ENCODE results near the gene ZNF44.

The ZNF44 gene

DNA sequence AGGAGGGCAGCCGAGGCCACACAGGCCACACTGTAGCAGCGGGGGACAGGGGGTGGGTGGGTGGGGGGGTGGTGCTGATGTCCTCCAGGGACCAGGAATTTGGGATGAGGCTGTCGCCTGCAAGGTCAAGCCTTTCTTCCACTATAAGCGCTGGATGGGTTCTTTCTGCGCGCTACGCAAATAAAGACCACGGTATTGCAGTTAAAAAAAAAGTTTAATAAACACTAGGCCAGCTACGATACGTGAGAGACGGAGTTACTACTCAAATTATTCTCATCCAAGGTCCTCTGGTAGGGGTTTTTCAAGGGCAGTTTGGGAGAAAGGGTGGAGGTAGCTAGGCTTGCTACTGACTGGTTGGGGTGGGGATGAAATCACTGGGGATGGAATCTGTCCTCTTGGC is 508 bp upstream of the ZNF44 start:
- TF ChIP-seq PRDM2 (tag by site-specific recombination; IDR thresholded peaks at IDR 0.05; ENCODE audit: borderline replicate concordance) (no peak), SCRT2 (tag by site-specific recombination; IDR thresholded peaks at IDR 0.05) (0 out of 2 replicates have a peak, but pooled peaks have one; percentile 0)
- POLR2A ChIA-PET: interaction anchor here (1.0 to 1.4 kb wide), 4 partner anchors 38 to 200 kb away, joined by 3 to 7 read pairs (median 4); partner anchors contain the start of genes ZNF443, ZNF563 and ZNF799
- H3K27ac ChIP-seq (ENCODE audit: extremely low read depth, low read depth, low read length): no peak overlapping the region

GRCh38 chr19:12293777-12294248 is 870 bp downstream of the ZNF44 start:
- peak overlapping the region; percentile 69 for H3K4me3 ChIP-seq (ENCODE audit: low read depth, low read length)
- no peaks in the 10 kb centered on the region for H3K4me1 ChIP-seq (ENCODE audit: control insufficient read depth, insufficient read depth, low read length)
- peaks cover 0 to 8% of the 10 kb centered on the region in 2 experiments; a peak in 2 of 3 replicates for H3K36me3 ChIP-seq (ENCODE audit: control insufficient read depth in 2 of 2, insufficient read depth in 1 of 2, low read length in 2 of 2)
- no peaks in the 10 kb centered on the region for H3K9me3 ChIP-seq (ENCODE audit: control insufficient read depth, insufficient read depth, low read depth, low read length)
- no peak overlapping the region; the same call in 1 of the 2 replicates for H3K27ac ChIP-seq (ENCODE audit: extremely low read depth, low read depth, low read length)
- CTCF ChIA-PET: no interaction called here
- POLR2A ChIA-PET: interaction anchor here (0.7 to 1.4 kb wide), 2 partner anchors 147 to 201 kb away, joined by 5 read pairs; partner anchors contain the start of gene ZNF443
- TF ChIP-seq ZFHX2 (tag by site-specific recombination; conservative IDR thresholded peaks at IDR 0.05): peak; percentile 85
- TF ChIP-seq ZNF404 (tag by site-specific recombination; IDR thresholded peaks at IDR 0.05): no peak
- peak; percentile 80 for TF ChIP-seq SP2 (tag by site-specific recombination; IDR thresholded peaks at IDR 0.05)
- TF ChIP-seq GLIS2 (tag by site-specific recombination; IDR thresholded peaks at IDR 0.05): peak; percentile 49; the same call in 1 of the 2 replicates
- TF ChIP-seq WT1 (tag by site-specific recombination; IDR thresholded peaks at IDR 0.05): no peak
- TF ChIP-seq EGR2 (tag by site-specific recombination; IDR thresholded peaks at IDR 0.05; ENCODE audit: low read depth): peak; percentile 53; the same call in 1 of the 2 replicates
- TF ChIP-seq ZNF768 (tag by site-specific recombination; IDR thresholded peaks at IDR 0.05): no peak
- TF ChIP-seq GLIS1 (tag by site-specific recombination; IDR thresholded peaks at IDR 0.05): peak; percentile 33; the same call in 1 of the 2 replicates
- TF ChIP-seq ZIC2 (tag by site-specific recombination; IDR thresholded peaks at IDR 0.05): peak; percentile 41
- TF ChIP-seq ZBTB17 (tag by site-specific recombination; IDR thresholded peaks at IDR 0.05): peak; percentile 74
- TF ChIP-seq PBX3 (CRISPR knock-in tag; IDR thresholded peaks at IDR 0.05): no peak
- peak; percentile 30; the same call in 1 of the 2 replicates for TF ChIP-seq ZNF600 (tag by site-specific recombination; IDR thresholded peaks at IDR 0.05)
- TF ChIP-seq SP3 (tag by site-specific recombination; IDR thresholded peaks at IDR 0.05): 0 out of 2 replicates have a peak, but pooled peaks have one; percentile 27
- TF ChIP-seq ZNF114 (tag by site-specific recombination; IDR thresholded peaks at IDR 0.05): no peak

More for the DNA sequence above, 508 bp upstream of the ZNF44 start:
- H3K4me1 ChIP-seq (ENCODE audit: control insufficient read depth, insufficient read depth, low read length): no peaks in the 10 kb centered on the region
- H3K9me3 ChIP-seq (ENCODE audit: control insufficient read depth, insufficient read depth, low read depth, low read length): no peaks in the 10 kb centered on the region
- H3K4me3 ChIP-seq (ENCODE audit: low read depth, low read length): peak overlapping the region; percentile 69
- peaks cover 0 to 8% of the 10 kb centered on the region in 2 experiments; a peak in 2 of 3 replicates for H3K36me3 ChIP-seq (ENCODE audit: control insufficient read depth in 2 of 2, insufficient read depth in 1 of 2, low read length in 2 of 2)
- CTCF ChIA-PET: interaction anchor here (0.6 kb wide), 1 partner anchor 403 kb away, joined by 3 read pairs; no protein-coding TSS in a partner anchor
